ENCODE measurements around the gene ABHD15. TPM values are rescaled to one million over a fixed set of nuclear protein-coding genes. Genes with fewer than 3 reads are reported as not detected.

ABHD15 gene
- 10 to 100 TPM; 12.9 to 19.5 (median 13.6) TPM for total RNA-seq
- long read RNA-seq, donor 1, transcript ABHD15-201 (2 exons, 3,592 nt), result major isoform, 24 of 27 reads
- long read RNA-seq, donor 1, partial matches to known transcripts, result 0 of 27 reads
- long read RNA-seq, donor 1, other reads (novel, unspliced or antisense), result 3 of 27 reads
- long read RNA-seq, donor 2, partial matches to known transcripts, result 0 of 1 reads
- long read RNA-seq, donor 2, other reads (novel, unspliced or antisense), result 0 of 1 reads

- Histone ChIP-seq H3K4me1 (ENCODE audit: low read depth) (peaks cover 27% of the 10 kb centered on the region), H3K4me3 (peak within 1 kb of the TSS; percentile 41), H3K9me3 (no peaks in the 10 kb centered on the region), H3K36me3 (ENCODE audit: low read depth) (no peaks in the 10 kb centered on the region)
- peak; percentile 69 for ATAC-seq
- intact Hi-C loops (cut with DNase I, micrococcal nuclease), result no loop called here
- TF ChIP-seq CTCF (IDR thresholded peaks at IDR 0.05), result no peak
- peak; percentile 79 to 89 (median 86) for DNase-seq
Observed at GRCh38 chr17:29566473-29567303, at the start of gene ABHD15. TSS of gene ABHD15 (minus strand) at chr17:29567037. CDS start at chr17:29566966, 71 bp downstream.

DNA sequence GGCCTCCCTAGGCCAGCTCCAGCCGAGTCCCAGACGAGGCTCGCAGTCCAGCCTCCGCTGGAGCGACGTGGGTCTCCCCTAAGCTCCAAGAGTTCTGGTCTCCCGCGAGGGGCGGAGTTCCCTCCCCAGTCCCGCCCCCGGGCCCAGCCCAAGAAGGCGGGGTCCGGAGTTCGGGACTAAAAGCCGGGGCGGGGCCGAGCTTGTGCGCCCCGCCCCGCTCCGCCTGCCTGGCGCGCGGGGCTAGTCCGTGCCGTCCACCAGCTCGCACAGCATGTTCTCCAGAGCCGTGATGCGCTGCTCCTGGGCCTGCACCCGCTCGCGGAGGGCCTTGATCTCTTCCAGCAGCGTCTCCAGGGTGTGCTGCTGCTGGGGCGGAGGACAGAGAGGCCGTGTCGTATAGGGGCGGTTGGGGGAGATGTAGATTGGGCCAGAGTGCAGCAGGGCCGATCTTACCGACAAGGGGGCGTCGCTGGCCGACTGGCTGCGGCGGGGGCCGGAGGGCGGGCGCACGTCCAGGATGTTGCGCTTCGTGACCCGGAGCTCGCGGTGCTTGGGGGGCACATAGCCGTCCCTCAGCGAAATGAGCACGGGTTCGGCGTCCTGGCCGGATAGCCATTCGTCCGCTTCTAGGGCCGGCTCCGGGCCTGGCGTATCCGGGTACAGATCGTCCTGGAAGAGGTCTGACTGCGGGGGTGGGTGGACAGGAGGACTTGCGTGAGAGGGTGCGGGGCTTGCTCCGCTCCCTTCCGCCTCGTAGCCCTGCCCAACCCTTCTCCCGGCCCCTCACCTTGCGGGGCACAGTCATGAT, 48.9 kb upstream of the ABHD15 start:
- Histone ChIP-seq H3K9me3 (no peaks in the 10 kb centered on the region), H3K4me3 (peak overlapping the region; percentile 1), H3K36me3 (ENCODE audit: low read depth) (no peaks in the 10 kb centered on the region), H3K4me1 (ENCODE audit: low read depth) (peaks cover 48% of the 10 kb centered on the region)
- peak; percentile 90 to 93 (median 91) for DNase-seq
- peak; percentile 77 for ATAC-seq
- intact Hi-C loops (cut with DNase I, micrococcal nuclease), result no loop called here
- TF ChIP-seq CTCF (IDR thresholded peaks at IDR 0.05), result no peak

DNA sequence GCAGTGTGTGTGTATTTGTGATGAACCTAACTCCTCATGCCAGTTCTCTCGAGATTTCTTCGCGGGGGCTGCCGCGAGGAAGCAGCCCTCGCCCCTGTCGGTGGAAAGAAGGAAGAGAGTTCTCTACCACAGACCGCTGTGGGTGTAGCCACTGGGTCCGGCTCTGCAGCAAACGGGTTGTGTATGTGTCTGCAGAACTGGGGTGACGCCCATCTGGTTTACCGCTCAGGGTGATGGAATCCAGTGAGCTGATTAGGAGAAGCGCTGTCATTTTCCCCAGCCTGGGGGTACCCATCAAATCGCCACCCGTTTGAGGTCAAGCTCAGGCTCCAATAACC, 48.2 kb upstream of the ABHD15 start:
- DNase-seq, result peak; percentile 51 to 80 (median 63)
- intact Hi-C loops (cut with DNase I, micrococcal nuclease), result no loop called here
- Histone ChIP-seq H3K4me3 (no peak overlapping the region), H3K36me3 (ENCODE audit: low read depth) (no peaks in the 10 kb centered on the region), H3K9me3 (no peaks in the 10 kb centered on the region), H3K4me1 (ENCODE audit: low read depth) (peaks cover 48% of the 10 kb centered on the region)
- ATAC-seq, result peak; percentile 14
- no peak for TF ChIP-seq CTCF (IDR thresholded peaks at IDR 0.05)

DNA sequence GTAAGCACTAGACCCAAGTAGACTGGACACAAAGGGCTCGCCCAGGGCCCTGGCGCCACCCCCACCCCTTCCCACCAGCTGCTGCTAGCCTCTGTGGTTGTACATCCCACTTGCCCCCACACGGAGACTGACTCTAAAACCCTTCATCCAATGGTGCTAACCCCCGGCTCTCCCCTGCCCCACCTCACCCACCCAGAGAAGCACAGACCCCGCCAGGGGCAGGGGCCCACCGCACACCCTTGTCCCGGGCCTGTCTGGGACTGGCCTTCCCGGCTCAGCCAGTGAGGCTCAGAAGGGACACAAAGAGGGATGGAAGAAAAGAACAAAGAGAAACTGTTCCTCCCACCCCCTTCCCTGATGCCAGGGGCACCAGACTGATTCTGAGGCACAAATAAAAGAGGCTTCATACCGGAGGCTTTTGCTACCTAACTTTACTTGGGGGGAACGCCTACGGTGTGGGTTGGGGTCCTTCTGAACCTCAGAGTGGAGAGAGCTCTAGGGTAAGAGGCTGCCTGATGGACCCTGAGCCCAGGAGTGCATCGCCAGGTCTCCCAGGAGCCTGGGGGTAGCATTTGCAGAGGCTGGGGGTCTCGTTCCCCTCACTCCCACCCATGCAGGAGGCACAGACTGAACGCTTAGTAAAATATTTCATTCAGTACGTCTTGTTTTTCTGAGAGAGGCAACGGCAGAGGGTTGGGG, 47.7 kb upstream of the ABHD15 start:
- Histone ChIP-seq H3K4me1 (ENCODE audit: low read depth) (peaks cover 48% of the 10 kb centered on the region), H3K4me3 (no peak overlapping the region), H3K36me3 (ENCODE audit: low read depth) (no peaks in the 10 kb centered on the region), H3K9me3 (no peaks in the 10 kb centered on the region)
- intact Hi-C loops (cut with DNase I, micrococcal nuclease), result no loop called here
- no peak for DNase-seq
- TF ChIP-seq CTCF (IDR thresholded peaks at IDR 0.05), result no peak
- no peak for ATAC-seq

DNA sequence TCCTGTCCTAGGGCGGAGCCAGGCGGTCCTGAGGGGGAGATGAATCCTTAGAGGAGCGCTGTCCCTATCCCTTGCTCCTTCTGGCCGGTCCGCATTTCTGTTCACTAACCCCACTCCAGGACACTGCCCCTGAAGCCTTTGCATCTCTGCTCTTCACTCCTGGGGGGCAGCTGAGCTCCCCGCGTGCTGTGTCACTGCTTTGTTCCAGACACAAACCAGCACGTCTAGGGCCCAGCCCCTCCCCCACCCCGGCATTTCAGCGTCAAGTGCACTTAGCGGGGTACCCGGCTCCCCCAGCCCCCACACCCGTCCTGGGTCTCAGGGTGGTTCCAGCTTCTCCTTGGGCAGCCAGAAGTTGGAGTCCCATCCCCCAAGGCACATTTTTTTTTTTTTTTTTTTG, 47.0 kb upstream of the ABHD15 start:
- Histone ChIP-seq H3K36me3 (ENCODE audit: low read depth) (no peaks in the 10 kb centered on the region), H3K4me1 (ENCODE audit: low read depth) (peaks cover 48% of the 10 kb centered on the region), H3K9me3 (no peaks in the 10 kb centered on the region), H3K4me3 (no peak overlapping the region)
- DNase-seq (peak in 2 of 3 donors; percentile 20 to 56), ATAC-seq (no peak)
- no peak for TF ChIP-seq CTCF (IDR thresholded peaks at IDR 0.05)
- intact Hi-C loops (cut with DNase I, micrococcal nuclease), result no loop called here
